Stimulated activated CD8-positive, alpha-beta memory T cell treated with anti-CD3 and anti-CD28 coated beads, Interleukin-15, amount 100 ng/mL, for 24 hours (primary cell): Measurements from ENCODE around the gene DPM2.

ENCODE experiments used
- DNase-seq: peaks from one replicate; pipeline ENCODE4 v3.0.0-alpha.2; 2020; ENCODE audit warnings: low read depth

DPM2 gene

DNA sequence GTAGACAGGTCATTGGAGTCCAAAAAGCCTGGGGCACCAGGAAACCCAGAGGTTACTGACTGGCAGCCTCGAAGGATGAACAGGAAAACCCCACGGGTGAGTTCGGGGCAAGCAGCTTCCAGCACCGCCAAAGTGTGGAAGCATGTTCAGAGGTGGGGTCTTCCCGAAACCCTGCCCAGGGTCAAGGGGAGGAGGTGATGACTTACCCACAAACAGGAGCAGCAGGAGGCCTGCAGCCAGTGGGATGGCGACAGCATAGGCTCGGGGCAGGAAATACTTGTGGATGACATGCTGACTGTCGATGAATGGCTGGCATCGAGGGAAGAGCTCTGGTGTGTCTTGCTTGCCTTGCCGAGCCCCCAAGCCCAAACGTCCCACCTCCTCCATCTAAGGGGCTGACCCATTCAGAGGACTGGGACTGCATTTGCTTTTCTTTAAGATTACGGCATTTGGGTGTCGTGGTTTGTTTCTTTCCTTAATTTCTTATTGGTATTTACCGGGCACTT, 1.3 kb downstream of the DPM2 start:
- DNase-seq, result no peak

DNA sequence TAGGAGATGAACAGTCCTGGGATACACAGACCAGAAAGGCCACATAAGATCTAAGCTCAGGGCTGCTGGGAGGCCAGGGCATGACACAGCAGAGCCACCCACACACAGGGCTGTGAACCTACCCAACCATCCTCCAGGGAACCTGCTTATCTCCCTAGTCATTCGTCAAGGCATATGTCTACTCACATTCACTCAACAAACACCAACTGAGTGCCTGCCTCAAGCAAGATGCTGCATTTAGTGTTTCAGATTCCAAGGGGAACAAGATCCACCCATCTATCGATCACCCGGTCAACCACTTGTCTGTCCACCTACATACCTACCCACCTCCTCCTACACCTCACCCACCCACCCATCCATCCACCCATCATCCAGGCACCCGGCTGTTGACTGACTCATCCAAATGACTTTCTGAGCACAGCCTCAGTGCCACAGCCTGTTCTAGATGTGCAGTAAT, 1.9 kb downstream of the DPM2 start:
- no peak for DNase-seq

GRCh38 chr9:127934986-127935385, 2.7 kb downstream of the DPM2 start:
- DNase-seq, result no peak

- DNase-seq, result no peak
Measured at GRCh38 chr9:127934248-127934647, 3.4 kb downstream of the DPM2 start.

- no peak for DNase-seq
Measured at GRCh38 chr9:127931092-127931881, 6.4 kb downstream of the DPM2 start.

DNA sequence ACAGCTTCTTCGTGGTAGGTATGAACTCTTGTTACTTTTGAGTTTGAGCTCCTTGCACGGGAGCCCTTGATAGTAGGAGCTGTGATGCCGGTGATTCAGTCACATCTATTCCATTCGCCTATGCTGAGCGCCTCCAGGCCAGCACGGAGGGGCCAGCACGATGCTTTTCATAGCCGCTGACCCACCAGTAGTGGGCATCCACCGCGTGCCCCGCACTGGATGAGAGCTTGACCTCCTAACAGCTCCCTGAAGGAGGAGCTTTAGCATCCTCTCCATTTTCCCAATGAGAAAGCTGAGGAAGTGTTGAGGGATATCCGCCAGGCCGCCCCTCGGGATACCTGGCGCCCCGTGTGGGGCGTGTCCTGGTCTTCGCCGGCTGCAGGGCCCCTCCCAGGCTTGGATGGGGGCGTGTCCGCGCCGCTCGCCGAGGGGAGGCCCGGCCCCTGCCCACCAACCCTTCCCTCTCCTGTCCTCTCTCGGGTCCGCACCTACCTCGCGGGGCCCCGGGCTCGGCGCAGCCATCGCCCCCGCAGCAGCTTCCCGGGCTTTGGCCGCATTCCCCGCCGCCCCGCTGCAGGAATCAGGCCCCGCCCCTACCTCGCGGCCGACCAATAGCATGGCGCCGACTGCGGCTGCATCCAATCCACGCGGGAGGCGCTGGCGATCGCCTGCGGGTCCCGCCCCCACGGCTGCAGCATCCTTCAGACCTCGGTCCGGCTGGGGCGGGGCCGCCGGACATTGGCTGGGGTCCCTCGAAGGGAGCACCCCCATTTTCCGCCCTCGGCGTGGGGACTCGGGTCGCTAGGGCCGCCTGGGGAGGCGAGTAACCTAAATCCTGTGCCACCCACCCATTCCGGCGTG, 7.2 kb downstream of the DPM2 start, which contains the start of gene PIP5KL1:
PIP5KL1 (minus strand) TSS at position 547 of the 861 bp plus-strand sequence; CDS start at position 522, 25 bp downstream.
- no peak for DNase-seq

DNA sequence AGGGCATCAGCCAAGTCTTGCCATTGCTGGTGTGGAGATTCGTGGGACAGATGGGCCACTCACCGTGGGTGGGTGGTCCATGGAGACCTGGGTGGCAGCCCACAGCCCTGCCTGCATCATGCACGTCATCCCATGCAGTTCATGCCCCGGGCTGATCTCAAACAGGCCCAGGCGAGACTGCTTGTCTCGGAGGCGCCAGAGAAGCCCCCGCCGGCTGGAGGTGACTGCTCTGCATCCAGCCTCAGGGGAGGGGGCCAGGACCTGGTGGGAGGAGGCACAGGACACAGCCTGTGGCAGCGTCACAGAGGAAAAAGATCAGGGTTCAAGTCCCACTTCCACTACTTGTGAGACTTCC, 8.1 kb downstream of the DPM2 start:
- DNase-seq, result no peak

DNA sequence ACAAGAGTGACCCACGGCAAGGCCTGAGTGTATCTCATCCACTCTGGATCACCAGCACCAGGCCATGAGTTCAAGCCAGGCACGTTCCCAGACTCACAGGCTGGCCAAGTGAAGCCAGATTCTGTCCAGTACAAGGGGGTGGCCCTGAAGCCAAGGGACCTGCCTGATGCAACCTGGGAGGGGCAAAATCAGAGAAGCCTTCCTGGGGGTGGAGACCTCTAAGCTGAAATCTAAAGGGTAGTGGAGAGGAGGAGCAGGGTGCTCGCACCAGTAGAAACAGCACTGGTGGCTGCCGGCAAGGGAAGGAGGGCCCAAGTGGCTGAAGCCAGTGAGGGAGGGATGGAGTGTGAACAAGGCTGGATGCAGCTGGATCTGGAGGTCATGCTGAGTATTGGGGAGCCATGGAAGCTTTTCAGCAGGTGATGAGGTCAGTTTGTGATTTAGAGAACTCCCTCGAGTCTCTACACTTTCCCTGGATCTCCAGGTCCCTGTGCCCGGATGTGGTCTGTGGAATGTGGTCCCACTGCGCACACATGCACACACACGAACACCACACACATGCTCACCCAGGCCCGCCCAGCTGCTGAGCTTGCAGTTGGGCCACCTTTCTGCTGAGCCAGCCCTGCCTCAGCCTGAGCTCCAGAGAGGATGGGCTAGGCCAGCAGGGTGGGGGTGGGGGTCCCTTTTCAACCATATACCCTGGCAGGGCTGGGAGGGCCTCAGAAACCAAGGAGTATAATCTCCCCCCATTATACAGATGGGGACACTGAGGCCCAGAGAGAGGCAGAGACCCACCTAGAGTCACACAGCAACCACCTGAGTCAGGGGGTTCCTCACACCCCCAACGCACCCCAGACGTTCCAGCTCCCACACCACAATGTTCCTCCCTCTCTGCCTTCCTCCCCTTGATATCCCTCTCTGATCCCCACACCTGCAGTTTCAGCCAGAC, 8.7 kb downstream of the DPM2 start:
- DNase-seq, result no peak

DNA sequence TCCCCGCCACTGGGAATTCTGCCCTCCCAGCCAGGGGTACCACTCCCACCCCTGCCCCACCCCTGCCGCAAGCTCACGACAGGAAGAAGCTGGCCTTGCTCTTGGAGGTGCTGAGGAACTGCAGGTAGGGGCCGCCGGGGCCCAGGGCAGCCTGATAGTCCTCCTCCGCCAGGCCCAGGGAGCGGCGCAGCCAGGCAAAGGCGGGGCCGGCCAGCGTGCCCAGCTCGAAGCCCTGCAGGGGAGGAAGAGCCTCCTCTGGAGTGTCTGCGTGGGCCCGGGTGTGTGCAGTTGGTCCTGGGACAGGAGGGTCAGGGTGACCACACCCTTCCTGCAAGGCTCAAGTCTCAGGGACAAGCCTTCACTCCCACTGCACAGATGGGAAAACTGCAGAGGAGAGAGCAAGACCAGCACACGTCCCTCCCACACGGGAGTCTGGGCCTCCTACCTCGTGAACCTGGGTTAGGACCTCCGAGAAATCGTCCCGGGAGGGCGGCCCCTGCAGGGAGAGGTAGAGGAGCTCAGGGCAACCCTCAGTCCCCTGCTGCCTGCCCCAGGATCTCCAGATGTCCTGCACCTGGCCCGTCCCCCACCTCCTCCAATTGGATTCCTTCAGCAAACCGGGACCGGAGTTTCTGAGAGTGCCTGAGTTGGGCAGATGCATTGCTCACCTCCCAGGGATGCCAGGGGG, 9.5 kb downstream of the DPM2 start:
- no peak for DNase-seq

- DNase-seq, result no peak
Measured at GRCh38 chr9:127927201-127927987, 10.3 kb downstream of the DPM2 start.

DNA sequence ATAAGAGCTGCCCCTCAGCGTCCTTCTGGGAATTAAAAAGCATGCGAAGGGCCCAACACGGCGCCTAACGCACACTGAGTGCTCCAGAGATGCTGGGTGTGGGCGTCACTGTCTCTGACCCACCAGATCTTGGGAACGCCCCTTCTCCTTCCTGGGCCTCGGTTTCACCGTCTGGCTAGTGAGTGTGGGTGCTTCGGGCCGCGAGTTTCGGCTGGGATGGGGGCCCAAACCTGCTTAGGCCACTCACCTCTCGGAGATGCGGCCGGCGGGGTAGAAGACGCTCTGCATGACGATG, 10.8 kb downstream of the DPM2 start:
- no peak for DNase-seq

DNA sequence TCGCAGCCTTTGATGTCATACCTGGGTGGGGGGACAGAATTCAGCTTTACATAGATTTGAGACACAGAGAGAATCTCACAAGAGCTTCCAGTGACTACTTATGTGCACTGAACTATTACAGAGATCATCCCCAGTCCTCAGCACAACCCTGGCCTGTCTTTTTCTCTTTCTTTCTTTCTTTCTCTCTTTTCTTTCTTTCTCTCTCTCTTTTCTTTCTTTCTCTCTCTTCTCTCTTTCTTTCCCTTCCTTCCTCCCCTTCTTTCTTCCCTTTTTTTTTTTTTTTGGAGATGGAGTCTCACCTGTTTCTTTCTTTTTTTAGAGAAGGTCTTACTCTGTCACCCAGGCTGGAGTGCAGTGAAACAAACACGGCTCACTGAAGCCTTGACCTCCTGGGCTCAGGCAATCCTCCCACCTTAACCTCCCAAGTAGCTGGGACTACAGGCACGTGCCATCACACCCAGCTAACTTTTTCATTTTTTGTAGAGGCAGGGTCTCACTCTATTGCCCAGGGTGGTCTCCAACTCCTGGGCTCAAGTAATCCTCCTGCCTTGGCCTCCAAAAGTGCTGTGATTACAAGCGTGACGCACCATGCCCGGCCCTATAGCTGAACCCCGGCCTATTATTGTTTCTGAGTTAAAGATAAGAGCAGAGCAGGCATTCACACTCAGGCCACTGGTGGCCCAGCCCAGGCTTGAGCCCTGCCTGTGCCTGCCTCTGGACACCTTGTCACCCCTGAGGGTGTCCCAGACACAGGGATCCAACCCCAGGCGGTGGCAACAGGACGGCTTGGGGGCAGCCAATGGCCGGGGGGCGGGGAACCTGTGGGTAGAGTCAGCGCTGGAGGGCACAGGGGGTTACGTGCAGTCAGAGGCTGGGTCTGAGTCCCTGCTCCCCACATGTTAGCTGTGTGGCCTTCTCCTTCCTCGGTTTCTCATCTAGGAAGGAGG, 11.4 kb downstream of the DPM2 start:
- DNase-seq, result no peak

DNA sequence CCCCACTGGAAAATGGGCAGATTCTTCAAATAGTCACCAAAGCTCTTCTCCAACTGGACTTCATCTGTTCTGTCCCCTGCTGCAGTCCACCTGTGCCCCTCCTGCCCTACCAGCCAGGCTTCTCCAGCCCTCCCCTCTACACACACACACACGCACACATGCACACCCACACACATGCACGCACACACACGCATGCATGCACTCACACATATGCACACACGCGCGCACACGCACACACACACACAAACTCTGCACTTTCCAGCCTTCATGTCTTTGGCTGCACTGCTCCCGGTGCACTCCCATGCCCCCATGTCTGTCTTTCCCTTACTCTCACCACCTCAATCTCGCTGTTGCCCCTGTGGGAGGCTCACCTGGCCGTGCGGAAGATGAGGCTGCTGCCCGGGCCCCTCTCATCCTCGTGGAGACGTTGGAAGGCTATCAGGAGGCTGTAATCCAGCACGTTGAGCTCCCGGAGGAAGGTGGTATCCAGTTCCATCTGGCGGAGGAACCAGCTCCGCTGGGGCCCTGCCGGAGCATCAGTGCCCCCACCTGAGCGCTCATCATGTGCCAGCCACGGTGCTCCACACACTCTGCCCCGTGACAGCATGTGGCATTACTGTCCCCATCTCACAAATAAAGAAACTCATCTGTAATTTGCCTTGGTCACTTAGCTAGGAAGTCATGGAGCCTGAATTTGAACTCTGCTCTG, 12.8 kb downstream of the DPM2 start:
- DNase-seq, result no peak

GRCh38 chr9:127923771-127924170, 13.9 kb downstream of the DPM2 start:
- DNase-seq, result no peak

GRCh38 chr9:127923046-127923445, 14.6 kb downstream of the DPM2 start:
- no peak for DNase-seq

DNA sequence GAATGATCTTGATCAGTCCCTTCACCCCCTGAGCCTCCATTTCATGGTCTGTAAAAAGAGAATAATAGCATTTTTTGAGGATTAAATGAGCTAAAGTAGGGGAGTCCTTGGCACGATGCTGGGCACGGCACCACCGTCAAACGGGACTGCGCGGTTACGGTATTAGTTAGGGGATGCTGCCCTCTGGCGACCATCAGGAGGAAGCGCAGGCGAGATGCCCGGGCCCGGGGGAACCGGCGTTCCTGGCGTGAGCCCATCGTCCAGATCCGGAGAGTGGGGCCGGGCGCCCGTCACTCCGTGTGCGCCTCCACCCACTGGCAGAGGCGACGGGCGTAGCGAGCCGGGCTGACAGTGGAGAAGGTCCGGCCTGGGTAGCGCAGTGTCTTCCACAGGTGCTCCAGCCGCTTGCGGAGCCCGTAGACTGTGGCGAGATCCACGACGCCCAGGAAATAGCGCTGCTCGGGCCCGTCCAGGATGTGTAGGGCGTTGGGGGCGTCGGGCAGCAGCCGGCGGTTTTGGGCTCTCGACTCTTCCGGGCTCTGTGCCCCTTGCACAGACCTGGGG, 16.0 kb downstream of the DPM2 start:
- peak; percentile 77 for DNase-seq

- DNase-seq, result no peak
Measured at GRCh38 chr9:127920794-127921193, 16.9 kb downstream of the DPM2 start.

DNA sequence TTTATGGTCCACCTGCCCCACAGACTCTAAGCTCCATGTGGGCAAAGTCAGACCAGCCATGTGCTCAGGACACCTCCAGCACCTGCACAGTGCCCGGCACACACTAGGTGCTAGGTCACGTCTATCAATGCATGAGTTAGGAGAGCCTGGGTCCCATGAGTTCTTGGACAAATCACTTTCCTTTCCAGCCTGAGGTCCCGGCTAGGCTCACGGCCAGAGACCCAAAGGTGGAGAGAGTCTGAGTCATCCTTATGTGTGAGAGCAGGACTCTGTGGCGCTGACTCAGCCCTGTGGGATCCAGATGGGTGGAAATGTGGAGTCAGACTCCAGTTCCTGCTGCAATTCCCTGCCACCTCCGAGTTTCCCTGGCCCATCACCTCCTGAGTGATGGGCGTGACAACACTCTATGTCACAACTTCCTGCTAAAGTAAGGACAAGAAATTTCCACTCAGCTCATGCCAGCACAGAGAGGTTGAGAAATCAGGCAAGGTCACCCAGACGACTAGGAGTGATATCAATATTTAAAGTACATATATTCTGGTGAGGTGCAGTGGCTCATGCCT, 18.3 kb downstream of the DPM2 start:
- no peak for DNase-seq
